Measurements from ENCODE around the gene SLC25A39. TPM values are rescaled to one million over a fixed set of nuclear protein-coding genes. Genes with fewer than 3 reads are reported as not detected.

The SLC25A39 gene
- total and polyA plus RNA-seq, 8 donors = 42.0 to 351 (median 134) TPM

- intact Hi-C loops (cut with DNase I; ENCODE audit: low total_unique reads) = no loop called here
- no peak for DNase-seq
- Histone ChIP-seq H3K27me3 (peaks cover 0 to 2% (median 0%) of the 10 kb centered on the region in 3 donors), H3K9me3 (no peaks in the 10 kb centered on the region), H3K4me3 (no peak overlapping the region), H3K27ac (no peak overlapping the region), H3K4me1 (peaks cover 6 to 16% (median 13%) of the 10 kb centered on the region in 4 donors), H3K36me3 (no peaks in the 10 kb centered on the region)
- WGBS, 5 donors = 79 to 84% (median 81%) methylated on average over 4 of the region's 4 CpGs
- no peak for TF ChIP-seq CTCF (IDR thresholded peaks at IDR 0.05)
- no peak for TF ChIP-seq POLR2A (IDR thresholded peaks at IDR 0.05)
- no peak for TF ChIP-seq EP300 (IDR thresholded peaks at IDR 0.05)
These were observed 46.6 kb downstream of the SLC25A39 start for GRCh38 chr17:44277976-44278375.

- 79 to 85% (median 81%) methylated on average over 5 of the region's 5 CpGs for WGBS, 5 donors
- no peak overlapping the region for H3K4me3 ChIP-seq
- no peak overlapping the region for H3K27ac ChIP-seq
- peaks cover 0 to 18% (median 0%) of the 10 kb centered on the region in 3 donors for H3K27me3 ChIP-seq
- peaks cover 0 to 12% (median 0%) of the 10 kb centered on the region in 4 donors for H3K4me1 ChIP-seq
- DNase-seq = no peak
- H3K36me3 ChIP-seq = no peaks in the 10 kb centered on the region
- H3K9me3 ChIP-seq = no peaks in the 10 kb centered on the region
- intact Hi-C loops (cut with DNase I; ENCODE audit: low total_unique reads) = no loop called here
- TF ChIP-seq POLR2AphosphoS5 (IDR thresholded peaks at IDR 0.05) = no peak
- TF ChIP-seq EP300 (IDR thresholded peaks at IDR 0.05) = no peak
- TF ChIP-seq CTCF (IDR thresholded peaks at IDR 0.05) = no peak
- TF ChIP-seq POLR2A (IDR thresholded peaks at IDR 0.05) = no peak
These were observed 51.0 kb downstream of the SLC25A39 start for GRCh38 chr17:44273607-44274006.

GRCh38 chr17:44272954-44273353, 51.7 kb downstream of the SLC25A39 start:
- Histone ChIP-seq H3K4me1 (peaks cover 0 to 12% (median 0%) of the 10 kb centered on the region in 4 donors), H3K36me3 (no peaks in the 10 kb centered on the region), H3K27ac (no peak overlapping the region), H3K4me3 (no peak overlapping the region), H3K9me3 (no peaks in the 10 kb centered on the region), H3K27me3 (peaks cover 0 to 18% (median 0%) of the 10 kb centered on the region in 3 donors)
- TF ChIP-seq CTCF (IDR thresholded peaks at IDR 0.05) (no peak), POLR2A (IDR thresholded peaks at IDR 0.05) (no peak), POLR2AphosphoS5 (IDR thresholded peaks at IDR 0.05) (no peak), EP300 (IDR thresholded peaks at IDR 0.05) (no peak)
- WGBS, 5 donors = 72 to 90% (median 78%) methylated on average over 4 to 6 of the region's 6 CpGs
- intact Hi-C loops (cut with DNase I; ENCODE audit: low total_unique reads) = no loop called here
- DNase-seq = no peak

GRCh38 chr17:44272321-44272951, 52.2 kb downstream of the SLC25A39 start:
- H3K9me3 ChIP-seq = no peaks in the 10 kb centered on the region
- WGBS, 5 donors = 25 to 50% (median 29%) methylated on average over 12 to 13 of the region's 13 CpGs
- H3K36me3 ChIP-seq = no peaks in the 10 kb centered on the region
- no peak for TF ChIP-seq POLR2A (IDR thresholded peaks at IDR 0.05)
- no peak for TF ChIP-seq POLR2AphosphoS5 (IDR thresholded peaks at IDR 0.05)
- no peak for TF ChIP-seq CTCF (IDR thresholded peaks at IDR 0.05)
- no peak for TF ChIP-seq EP300 (IDR thresholded peaks at IDR 0.05)
- no peak overlapping the region for H3K4me3 ChIP-seq
- intact Hi-C loops (cut with DNase I; ENCODE audit: low total_unique reads) = no loop called here
- H3K27ac ChIP-seq = no peak overlapping the region
- peaks cover 0 to 18% (median 0%) of the 10 kb centered on the region in 3 donors for H3K27me3 ChIP-seq
- no peak for DNase-seq
- peaks cover 0 to 12% (median 0%) of the 10 kb centered on the region in 4 donors for H3K4me1 ChIP-seq

Small RNA genes within 50 kb of the gene (small RNA-seq; reads per million reads assigned to genes)
- gene RF00012 (0 reads per million in 4 donors), gene RN7SL507P (0 to 0.07 (median 0) reads per million in 4 donors), gene RNU6-453P (0 to 0.10 (median 0) reads per million in 4 donors)

Other genes with a start within 250 kb of the SLC25A39 start
- gene HDAC5, start 201.2 kb downstream of the SLC25A39 start, total RNA-seq = 100 to 1,000 TPM in 2 of 5 donors, 10 to 100 TPM in 3; 14.7 to 311 (median 58.0) TPM
- 10 to 100 TPM; 13.3 to 19.3 (median 17.9) TPM for gene HDAC5, start 201.2 kb downstream of the SLC25A39 start, polyA plus RNA-seq
- gene HROB, start 182.9 kb downstream of the SLC25A39 start, total RNA-seq = 1 to 10 TPM in 2 of 5 donors, under 1 TPM in 1, not detected in 2; 0.14 to 1.7 (median 1.3) TPM
- 1 to 10 TPM in 1 of 3 donors, under 1 TPM in 2; 0.61 to 2.4 (median 0.62) TPM for gene HROB, start 182.9 kb downstream of the SLC25A39 start, polyA plus RNA-seq
- under 1 TPM in 1 of 5 donors, not detected in 4; 0.73 TPM for gene ASB16, start 154.1 kb downstream of the SLC25A39 start, total RNA-seq
- under 1 TPM in 2 of 3 donors, not detected in 1; 0.30 to 0.31 TPM for gene ASB16, start 154.1 kb downstream of the SLC25A39 start, polyA plus RNA-seq
- 10 to 100 TPM; 10.7 to 62.4 (median 16.2) TPM for gene TMUB2, start 137.9 kb downstream of the SLC25A39 start, total RNA-seq
- gene TMUB2, start 137.9 kb downstream of the SLC25A39 start, polyA plus RNA-seq = 10 to 100 TPM; 16.2 to 37.8 (median 16.5) TPM
- gene ATXN7L3, start 124.9 kb downstream of the SLC25A39 start, total RNA-seq = 10 to 100 TPM; 11.1 to 57.4 (median 43.7) TPM
- gene ATXN7L3, start 124.9 kb downstream of the SLC25A39 start, polyA plus RNA-seq = 10 to 100 TPM; 21.0 to 29.9 (median 29.2) TPM
- 100 to 1,000 TPM in 2 of 5 donors, 10 to 100 TPM in 3; 35.8 to 198 (median 59.4) TPM for gene UBTF, start 105.1 kb downstream of the SLC25A39 start, total RNA-seq
- gene UBTF, start 105.1 kb downstream of the SLC25A39 start, polyA plus RNA-seq = 10 to 100 TPM; 25.5 to 28.8 (median 27.4) TPM
- gene SLC4A1, start 56.7 kb downstream of the SLC25A39 start, total RNA-seq = 1 to 10 TPM in 1 of 5 donors, not detected in 4; 8.3 TPM
- not detected for gene SLC4A1, start 56.7 kb downstream of the SLC25A39 start, polyA plus RNA-seq
- gene RUNDC3A, start 16.2 kb downstream of the SLC25A39 start, total RNA-seq = 10 to 100 TPM in 1 of 5 donors, 1 to 10 TPM in 2, under 1 TPM in 1, not detected in 1; 0.43 to 40.8 (median 3.5) TPM
- gene RUNDC3A, start 16.2 kb downstream of the SLC25A39 start, polyA plus RNA-seq = 1 to 10 TPM; 4.5 to 6.0 (median 4.5) TPM
- 100 to 1,000 TPM; 104 to 644 (median 239) TPM for gene GRN, start 20.5 kb upstream of the SLC25A39 start, total RNA-seq
- gene GRN, start 20.5 kb upstream of the SLC25A39 start, polyA plus RNA-seq = 100 to 1,000 TPM in 1 of 3 donors, 10 to 100 TPM in 2; 31.8 to 189 (median 78.9) TPM
- 1 to 10 TPM in 2 of 5 donors, not detected in 3; 2.0 to 5.4 TPM for gene FAM171A2, start 39.0 kb upstream of the SLC25A39 start, total RNA-seq
- under 1 TPM; 0.30 to 0.31 (median 0.31) TPM for gene FAM171A2, start 39.0 kb upstream of the SLC25A39 start, polyA plus RNA-seq
- 1 to 10 TPM in 1 of 5 donors, under 1 TPM in 1, not detected in 3; under 0.01 to 2.4 TPM for gene ITGA2B, start 64.8 kb upstream of the SLC25A39 start, total RNA-seq
- gene ITGA2B, start 64.8 kb upstream of the SLC25A39 start, polyA plus RNA-seq = under 1 TPM; 0.12 to 0.53 (median 0.46) TPM
- gene GPATCH8, start 178.6 kb upstream of the SLC25A39 start, total RNA-seq = 10 to 100 TPM; 18.0 to 58.2 (median 21.0) TPM
- 1 to 10 TPM; 5.2 to 6.9 (median 6.4) TPM for gene GPATCH8, start 178.6 kb upstream of the SLC25A39 start, polyA plus RNA-seq
- 10 to 100 TPM in 1 of 5 donors, 1 to 10 TPM in 2, not detected in 2; 1.0 to 19.3 (median 2.2) TPM for gene FZD2, start 232.7 kb upstream of the SLC25A39 start, total RNA-seq
- 1 to 10 TPM in 1 of 3 donors, under 1 TPM in 2; 0.31 to 1.5 (median 0.75) TPM for gene FZD2, start 232.7 kb upstream of the SLC25A39 start, polyA plus RNA-seq